NT2/D1 (cell line): ENCODE measurements around the gene SMG9.

ENCODE experiments used
- DNase-seq: peaks from one replicate; pipeline ENCODE4 v3.0.0-alpha.2; 2011; ENCODE audit warnings: low read depth, low spot score
- H3K27me3 ChIP-seq: 2 replicates; pipeline ENCODE4 v1.6.0; 2011; ENCODE audit warnings: mild to moderate bottlenecking; ENCODE audit not compliant: insufficient read length, insufficient read depth
- H3K36me3 ChIP-seq: 2 replicates; pipeline ENCODE4 v1.6.1; 2011; ENCODE audit warnings: mild to moderate bottlenecking, low read length, mixed read lengths; ENCODE audit not compliant: insufficient read depth, insufficient read length
- H3K4me1 ChIP-seq: 2 replicates; pipeline ENCODE4 v1.5.1; 2011; ENCODE audit not compliant: insufficient read depth, insufficient read length
- H3K4me3 ChIP-seq: 2 replicates; pipeline ENCODE4 v1.5.1; 2011; ENCODE audit warnings: low read depth; ENCODE audit not compliant: insufficient read length
- H3K9ac ChIP-seq: 2 replicates; pipeline ENCODE4 v1.6.0; 2011; ENCODE audit warnings: low read depth; ENCODE audit not compliant: insufficient read length
- H3K9me3 ChIP-seq: 2 replicates; pipeline ENCODE4 v1.5.1; 2011; ENCODE audit warnings: mild to moderate bottlenecking, low read length; ENCODE audit not compliant: insufficient read depth
- SUZ12 ChIP-seq: IDR thresholded peaks from 2 replicates; pipeline ENCODE4 v1.6.1; 2011; ENCODE audit not compliant: insufficient read length, insufficient read depth; ENCODE audit errors: extremely low read depth
- YY1 ChIP-seq: IDR thresholded peaks from 2 replicates; pipeline ENCODE4 v1.6.1; 2011; ENCODE audit not compliant: insufficient read length, insufficient read depth
- ZNF274 ChIP-seq: IDR thresholded peaks from 2 replicates; pipeline ENCODE4 v1.6.1; 2011; ENCODE audit warnings: mild to moderate bottlenecking, low read depth, low read length

Gene SMG9

DNA sequence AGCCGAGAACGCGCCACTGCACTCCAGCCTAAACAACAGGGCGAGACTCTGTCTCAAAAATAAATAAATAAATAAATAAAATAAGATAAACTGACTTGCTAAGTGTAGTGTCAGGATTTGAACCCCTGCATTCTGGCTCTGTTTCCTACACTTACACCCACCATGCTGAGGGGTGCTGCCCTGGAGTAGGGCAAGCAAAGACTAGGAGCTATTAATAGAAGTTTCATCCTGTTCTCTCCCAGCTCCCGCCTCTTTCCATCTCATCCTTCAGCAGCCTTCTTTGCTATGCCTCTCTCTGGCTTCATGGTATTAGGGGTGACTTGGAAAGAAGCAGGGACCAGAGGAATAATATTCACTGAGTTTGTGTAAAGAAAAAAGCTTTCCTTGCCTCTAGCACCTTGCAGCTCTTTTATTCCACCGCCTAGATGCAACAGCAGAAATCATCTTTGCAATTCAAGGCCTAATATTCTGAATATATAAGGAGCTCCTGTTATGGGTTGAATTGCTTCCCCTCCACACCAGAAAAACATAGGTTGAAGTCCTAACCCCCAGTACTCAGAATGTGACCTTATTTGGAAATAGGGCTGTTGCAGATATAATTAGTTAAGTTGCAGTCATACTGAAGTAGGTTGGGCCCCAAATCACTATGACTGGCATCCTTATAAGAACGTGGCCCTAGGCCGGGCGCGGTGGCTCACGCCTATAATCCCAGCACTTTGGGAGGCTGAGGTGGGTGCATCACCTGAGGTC, 76.1 kb downstream of the SMG9 start:
- Histone ChIP-seq H3K4me1 (peaks cover 3% of the 10 kb centered on the region), H3K4me3 (no peak overlapping the region), H3K27me3 (no peaks in the 10 kb centered on the region), H3K9me3 (no peaks in the 10 kb centered on the region), H3K9ac (no peak overlapping the region), H3K36me3 (no peaks in the 10 kb centered on the region)
- DNase-seq: no peak
- no peak for TF ChIP-seq YY1
- no peak for TF ChIP-seq SUZ12
- no peak for TF ChIP-seq ZNF274
